PC-3 (cell line): ENCODE measurements around the gene TPP2.

Source experiments
- EZH2 ChIP-seq: fragments of 300-600 bp; sonication (generic); IDR thresholded peaks from one replicate; pipeline ENCODE4 v1.6.1; 2017; ENCODE audit warnings: antibody characterized with exemption, mild to moderate bottlenecking, low read length; ENCODE audit not compliant: unreplicated experiment
- TF ChIP-seq, protein P1 (sequence below): fragments of 300-600 bp; sonication (generic); conservative IDR thresholded peaks from 2 replicates; pipeline ENCODE4 v1.5.1; 2017; ENCODE audit warnings: antibody characterized with exemption, low read depth, mild to moderate bottlenecking, low read length

DNA sequence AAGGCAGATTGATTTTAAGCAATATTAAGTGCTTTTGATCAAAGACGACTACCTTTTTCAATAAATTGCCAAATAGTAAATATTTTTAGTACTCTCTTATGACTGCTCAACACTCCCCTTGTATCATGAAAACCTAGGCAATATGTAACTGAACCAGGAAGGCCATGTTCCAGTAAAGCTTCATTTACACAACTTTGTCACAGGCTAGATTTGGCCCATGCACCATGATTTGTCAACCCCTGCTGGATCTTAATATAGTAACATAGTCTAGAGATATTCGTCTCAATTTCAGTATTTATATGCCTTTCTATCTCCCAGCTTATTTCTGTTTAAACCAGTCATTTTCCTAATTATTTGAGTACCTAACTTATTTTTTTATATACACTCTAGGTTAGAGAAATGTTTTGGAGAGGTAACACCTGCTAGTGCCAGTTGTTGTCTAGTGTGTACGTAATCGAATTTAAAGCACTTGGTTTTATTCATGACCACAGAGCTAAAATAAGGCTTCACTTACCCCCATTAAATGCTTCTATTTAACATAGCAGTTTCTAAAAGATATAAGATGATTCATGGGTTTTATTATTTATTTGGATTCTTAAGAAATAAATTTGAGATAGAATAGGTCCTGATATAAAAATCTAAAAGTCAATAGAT lies 21.0 kb downstream of the TPP2 start:
- TF ChIP-seq, protein P1, sequence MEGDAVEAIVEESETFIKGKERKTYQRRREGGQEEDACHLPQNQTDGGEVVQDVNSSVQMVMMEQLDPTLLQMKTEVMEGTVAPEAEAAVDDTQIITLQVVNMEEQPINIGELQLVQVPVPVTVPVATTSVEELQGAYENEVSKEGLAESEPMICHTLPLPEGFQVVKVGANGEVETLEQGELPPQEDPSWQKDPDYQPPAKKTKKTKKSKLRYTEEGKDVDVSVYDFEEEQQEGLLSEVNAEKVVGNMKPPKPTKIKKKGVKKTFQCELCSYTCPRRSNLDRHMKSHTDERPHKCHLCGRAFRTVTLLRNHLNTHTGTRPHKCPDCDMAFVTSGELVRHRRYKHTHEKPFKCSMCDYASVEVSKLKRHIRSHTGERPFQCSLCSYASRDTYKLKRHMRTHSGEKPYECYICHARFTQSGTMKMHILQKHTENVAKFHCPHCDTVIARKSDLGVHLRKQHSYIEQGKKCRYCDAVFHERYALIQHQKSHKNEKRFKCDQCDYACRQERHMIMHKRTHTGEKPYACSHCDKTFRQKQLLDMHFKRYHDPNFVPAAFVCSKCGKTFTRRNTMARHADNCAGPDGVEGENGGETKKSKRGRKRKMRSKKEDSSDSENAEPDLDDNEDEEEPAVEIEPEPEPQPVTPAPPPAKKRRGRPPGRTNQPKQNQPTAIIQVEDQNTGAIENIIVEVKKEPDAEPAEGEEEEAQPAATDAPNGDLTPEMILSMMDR: no peak
- no peak for TF ChIP-seq EZH2
